Glutamatergic neuron (in vitro differentiated cells): ENCODE data around the gene BPI. TPM values are rescaled to one million over a fixed set of nuclear protein-coding genes. Genes with fewer than 3 reads are reported as not detected.
"Not testable (repeated sequence)": the region's sequence is repeated elsewhere in the genome, so short reads cannot be mapped to it uniquely, and the experiment has no call there.

Experiments
- DNase-seq: peaks from one replicate; pipeline ENCODE4 v3.0.0; 2022
- H3K27ac Mint-ChIP-seq: one replicate; pipeline ENCODE4 v1.8.0; 2020; ENCODE audit warnings: mild to moderate bottlenecking, mixed read lengths, inconsistent platforms; ENCODE audit not compliant: unreplicated experiment
- H3K27me3 Mint-ChIP-seq: one replicate; pipeline ENCODE4 v1.8.0; 2020; ENCODE audit warnings: mild to moderate bottlenecking, moderate library complexity, mixed read lengths, inconsistent platforms; ENCODE audit not compliant: unreplicated experiment
- H3K36me3 Mint-ChIP-seq: one replicate; pipeline ENCODE4 v1.8.0; 2020; ENCODE audit warnings: mild to moderate bottlenecking, mixed read lengths, inconsistent platforms; ENCODE audit not compliant: unreplicated experiment
- H3K4me1 Mint-ChIP-seq: one replicate; pipeline ENCODE4 v1.8.0; 2020; ENCODE audit warnings: mild to moderate bottlenecking, low read depth, mixed read lengths, inconsistent platforms; ENCODE audit not compliant: unreplicated experiment
- H3K4me3 Mint-ChIP-seq: one replicate; pipeline ENCODE4 v1.8.0; 2020; ENCODE audit warnings: mild to moderate bottlenecking, mixed read lengths, inconsistent platforms; ENCODE audit not compliant: unreplicated experiment
- H3K9me3 Mint-ChIP-seq: one replicate; pipeline ENCODE4 v1.8.0; 2020; ENCODE audit warnings: mild to moderate bottlenecking, moderate library complexity, mixed read lengths, inconsistent platforms; ENCODE audit not compliant: unreplicated experiment
- CTCF ChIP-seq: fragments of 200-600 bp; sonication (generic); IDR thresholded peaks from one replicate; pipeline ENCODE4 v1.5.0; 2021; ENCODE audit not compliant: partially characterized antibody, unreplicated experiment
- total RNA-seq: library from RNA; stranded (reverse); fragmentation: NEBNext Ultra II Directional; extraction: Animal tissue kit (Norgen Biotek cat#: 25700); gene quantifications from one replicate; pipeline ENCODE4 v1.2.1, GENCODE V29; 2021; ENCODE audit not compliant: unreplicated experiment

Gene BPI
- total RNA-seq, 1 donor from 2014 or later, result not detected

- no peaks in the 10 kb centered on the region for H3K36me3 Mint-ChIP-seq
- peaks cover 3% of the 10 kb centered on the region for H3K27me3 Mint-ChIP-seq
- DNase-seq, result no peak
- H3K27ac Mint-ChIP-seq, result no peak overlapping the region
- no peak overlapping the region for H3K4me3 Mint-ChIP-seq
- H3K4me1 Mint-ChIP-seq, result no peaks in the 10 kb centered on the region
- TF ChIP-seq CTCF, result no peak
- H3K9me3 Mint-ChIP-seq, result peaks cover 2% of the 10 kb centered on the region
Observed at GRCh38 chr20:38277285-38277684, 26.7 kb upstream of the BPI start.

GRCh38 chr20:38277691-38278090, 26.3 kb upstream of the BPI start:
- H3K27ac Mint-ChIP-seq, result no peak overlapping the region
- no peaks in the 10 kb centered on the region for H3K4me1 Mint-ChIP-seq
- no peaks in the 10 kb centered on the region for H3K36me3 Mint-ChIP-seq
- peaks cover 2% of the 10 kb centered on the region for H3K9me3 Mint-ChIP-seq
- DNase-seq, result no peak
- TF ChIP-seq CTCF, result no peak
- H3K27me3 Mint-ChIP-seq, result peaks cover 3% of the 10 kb centered on the region
- no peak overlapping the region for H3K4me3 Mint-ChIP-seq

DNA sequence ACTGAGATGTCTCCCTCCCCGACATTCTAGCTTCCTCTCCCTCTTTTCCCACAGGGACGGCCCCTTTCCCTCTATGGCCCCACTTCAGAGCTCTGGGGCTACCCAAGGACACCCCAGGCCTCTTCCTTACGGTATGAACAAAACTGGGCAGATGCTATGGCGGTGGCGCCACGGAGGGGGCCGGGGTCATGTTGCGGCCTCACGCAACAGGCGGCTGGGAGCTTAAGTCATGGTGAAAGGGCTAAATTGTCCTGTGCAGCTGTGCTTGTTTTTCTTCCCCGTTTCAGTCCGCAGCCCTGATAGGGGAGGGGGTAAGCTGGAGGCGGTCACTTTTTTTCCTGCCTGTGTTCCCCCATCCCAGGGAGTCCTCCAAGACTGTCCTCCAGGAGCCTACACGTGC, 25.8 kb upstream of the BPI start:
- no peak for DNase-seq
- Mint-ChIP-seq H3K4me3 (no peak overlapping the region), H3K36me3 (no peaks in the 10 kb centered on the region)

GRCh38 chr20:38278763-38279162, 25.2 kb upstream of the BPI start:
- Mint-ChIP-seq H3K4me1 (no peaks in the 10 kb centered on the region), H3K4me3 (no peak overlapping the region), H3K27me3 (peaks cover 10% of the 10 kb centered on the region), H3K9me3 (peaks cover 2% of the 10 kb centered on the region), H3K36me3 (no peaks in the 10 kb centered on the region), H3K27ac (no peak overlapping the region)
- no peak for TF ChIP-seq CTCF
- no peak for DNase-seq

More for the DNA sequence above, 25.8 kb upstream of the BPI start:
- peaks cover 4% of the 10 kb centered on the region for H3K27me3 Mint-ChIP-seq
- H3K27ac Mint-ChIP-seq, result no peak overlapping the region
- H3K4me1 Mint-ChIP-seq, result no peaks in the 10 kb centered on the region
- TF ChIP-seq CTCF, result no peak
- peaks cover 2% of the 10 kb centered on the region for H3K9me3 Mint-ChIP-seq

GRCh38 chr20:38281176-38281915, 22.6 kb upstream of the BPI start:
- not testable (repeated sequence) for H3K27me3 Mint-ChIP-seq, DNase-seq, H3K9me3 Mint-ChIP-seq, H3K4me3 Mint-ChIP-seq, H3K27ac Mint-ChIP-seq, H3K4me1 Mint-ChIP-seq, H3K36me3 Mint-ChIP-seq
